Stimulated activated CD8-positive, alpha-beta memory T cell treated with anti-CD3 and anti-CD28 coated beads, Interleukin-15, amount 100 ng/mL, for 24 hours (primary cell): ENCODE measurements around the gene IZUMO1.
A peak's percentile ranks its signal among the peaks of the same experiment; 100 is the strongest.

Experiments
- DNase-seq: peaks from one replicate; pipeline ENCODE4 v3.0.0-alpha.2; 2020; ENCODE audit warnings: low read depth

Gene IZUMO1

DNA sequence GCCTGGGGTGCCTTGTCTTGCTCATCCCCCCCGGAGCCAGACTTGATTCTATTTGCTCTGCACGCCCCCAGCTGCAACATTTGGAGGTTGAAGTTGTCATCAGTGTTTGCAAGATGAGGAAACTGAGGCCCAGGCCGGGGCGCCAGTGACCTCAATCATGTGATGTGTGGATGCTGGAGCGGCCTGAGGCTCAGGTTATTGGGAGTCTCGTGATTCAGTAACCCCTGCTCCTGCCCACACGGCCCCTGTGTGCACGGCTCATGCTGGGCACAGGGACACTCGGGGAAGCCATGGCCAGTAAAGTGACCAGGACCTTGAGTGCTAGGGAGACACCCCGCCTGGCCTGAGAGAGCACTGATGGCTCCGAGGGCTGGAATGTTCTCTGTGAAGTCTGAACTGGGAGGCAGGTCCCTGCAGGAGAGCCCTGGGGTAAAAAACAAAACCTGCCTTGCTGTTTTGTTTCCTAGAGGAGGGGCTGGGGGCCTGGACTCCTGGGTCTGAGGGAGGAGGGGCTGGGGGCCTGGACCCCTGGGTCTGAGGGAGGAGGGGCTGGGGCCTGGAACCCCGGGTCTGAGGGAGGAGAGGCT is 10.5 kb upstream of the IZUMO1 start:
- DNase-seq = no peak

- DNase-seq = no peak
These were observed 10.0 kb upstream of the IZUMO1 start for GRCh38 chr19:48756686-48757085.

GRCh38 chr19:48756212-48756611 is 9.5 kb upstream of the IZUMO1 start:
- no peak for DNase-seq

DNA sequence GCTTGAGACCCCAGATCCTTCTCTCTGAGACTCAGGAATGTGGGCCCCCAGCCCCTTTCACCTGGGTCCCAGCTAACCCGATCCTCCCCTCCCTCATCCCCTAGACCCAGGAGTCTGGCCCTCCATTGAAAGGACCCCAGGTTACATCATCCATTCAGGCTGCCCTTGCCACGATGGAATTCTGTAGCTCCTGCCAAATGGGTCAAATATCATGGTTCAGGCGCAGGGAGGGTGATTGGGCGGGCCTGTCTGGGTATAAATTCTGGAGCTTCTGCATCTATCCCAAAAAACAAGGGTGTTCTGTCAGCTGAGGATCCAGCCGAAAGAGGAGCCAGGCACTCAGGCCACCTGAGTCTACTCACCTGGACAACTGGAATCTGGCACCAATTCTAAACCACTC is 9.1 kb upstream of the IZUMO1 start:
- no peak for DNase-seq

DNA sequence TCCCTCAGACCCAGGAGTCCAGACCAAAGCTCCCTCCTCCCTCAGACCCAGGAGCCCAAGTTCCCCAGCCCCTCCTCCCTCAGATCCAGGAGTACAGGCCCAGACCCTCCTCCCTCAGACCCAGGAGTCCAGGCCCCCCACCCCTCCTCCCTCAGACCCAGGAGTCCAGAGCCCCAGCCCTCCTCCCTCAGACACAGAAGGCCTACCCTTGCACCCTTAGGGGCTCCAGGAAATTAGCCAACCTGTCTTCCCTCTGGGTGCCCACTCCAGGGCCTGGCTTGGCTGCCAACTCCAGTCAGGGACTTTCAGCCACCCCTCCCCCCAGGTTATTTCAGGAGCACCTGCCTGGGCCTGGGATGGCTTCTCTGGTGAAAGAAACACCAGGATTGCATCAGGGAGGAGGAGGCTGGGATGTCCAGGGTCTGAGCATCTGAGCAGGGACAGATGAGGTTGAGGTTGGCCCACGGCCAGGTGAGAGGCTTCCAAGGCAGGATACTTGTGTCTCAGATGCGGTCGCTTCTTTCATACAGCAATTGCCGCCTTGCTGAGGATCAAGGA is 8.5 kb upstream of the IZUMO1 start, which contains the start of gene FGF21:
FGF21 (plus strand) TSS at position 441 of the 558 bp plus-strand sequence. CDS start 713 bp downstream, outside the sequence.
- no peak for DNase-seq

GRCh38 chr19:48752496-48753365 is 6.0 kb upstream of the IZUMO1 start, which contains the start of gene FUT1:
Gene FUT1, minus strand, starts transcription at chr19:48752641. Its CDS starts 1,360 bp downstream, at chr19:48751281.
- no peak for DNase-seq

- no peak for DNase-seq
These were observed 5.3 kb upstream of the IZUMO1 start for GRCh38 chr19:48751845-48752495.

- no peak for DNase-seq
These were observed 4.2 kb upstream of the IZUMO1 start for GRCh38 chr19:48750771-48751504.

- DNase-seq = no peak
These were observed 3.6 kb upstream of the IZUMO1 start for GRCh38 chr19:48750351-48750750.

DNA sequence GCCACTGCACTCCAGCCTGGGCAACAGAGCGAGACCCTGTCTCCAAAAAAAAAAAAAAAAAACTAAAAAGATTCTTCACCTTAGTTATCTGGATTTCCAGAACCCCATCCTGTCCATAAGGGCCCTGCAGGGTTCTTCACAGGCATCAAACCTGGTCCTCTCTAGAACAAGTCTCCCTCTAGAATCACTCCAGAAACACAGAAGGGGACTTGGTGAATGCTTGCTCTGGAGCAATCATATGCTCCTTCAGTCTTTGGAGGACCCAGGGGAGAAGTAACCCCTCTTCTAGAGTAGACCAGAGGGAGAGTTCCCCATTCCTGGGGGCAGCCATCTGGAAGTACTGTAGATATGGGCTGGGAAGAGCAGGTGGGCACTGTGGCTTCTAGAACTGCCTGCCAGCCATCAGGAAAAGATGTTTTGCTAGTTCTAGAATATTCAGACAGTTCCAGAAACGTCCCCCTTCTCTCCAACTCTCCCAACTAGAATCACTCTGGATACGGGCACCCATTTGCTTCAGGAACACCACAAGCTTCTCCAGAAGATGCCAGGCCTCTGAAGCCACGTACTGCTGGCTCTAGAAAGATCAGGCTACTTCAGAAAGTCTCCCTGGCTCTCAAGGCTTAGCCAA is 3.0 kb upstream of the IZUMO1 start:
- DNase-seq = no peak

DNA sequence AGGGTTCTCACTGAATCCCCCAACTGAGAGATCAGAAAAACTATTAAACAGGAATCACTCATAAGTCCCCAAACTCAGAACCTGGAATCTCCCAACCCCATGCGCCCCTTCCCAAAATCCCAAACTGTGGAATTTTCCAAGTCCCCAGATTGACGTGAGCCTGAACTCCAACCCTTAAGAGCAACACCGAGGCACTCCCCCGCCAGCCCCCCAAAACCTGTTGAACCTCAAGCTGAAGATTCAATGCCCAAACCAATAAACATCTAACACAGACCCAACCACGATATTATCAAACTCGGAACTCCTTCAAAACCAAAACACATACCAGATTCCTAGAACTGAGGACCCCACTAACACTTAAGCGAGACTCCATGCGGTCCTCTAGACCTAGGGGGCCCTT is 599 bp downstream of the IZUMO1 start:
- no peak for DNase-seq

- no peak for DNase-seq
These were observed 1.3 kb downstream of the IZUMO1 start for GRCh38 chr19:48745208-48745995.

DNA sequence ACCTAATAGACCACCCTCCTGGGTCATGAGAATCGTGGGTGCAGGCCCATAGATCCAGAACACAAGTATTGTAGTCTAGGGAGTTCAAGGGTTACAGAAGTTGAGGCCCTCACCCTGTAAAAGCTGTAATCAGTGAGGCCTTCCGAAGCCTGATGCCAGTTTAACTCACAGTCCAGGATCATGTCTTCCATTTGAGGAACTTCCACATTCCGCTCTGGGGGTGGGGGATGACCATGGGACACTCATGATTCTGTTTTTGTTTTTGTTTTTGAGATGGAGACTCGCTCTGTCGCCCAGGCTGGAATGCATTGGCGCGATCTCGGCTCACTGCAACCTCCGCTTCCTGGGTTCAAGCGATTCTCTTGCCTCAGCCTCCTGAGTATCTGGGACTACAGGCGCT is 4.6 kb downstream of the IZUMO1 start:
- no peak for DNase-seq

DNA sequence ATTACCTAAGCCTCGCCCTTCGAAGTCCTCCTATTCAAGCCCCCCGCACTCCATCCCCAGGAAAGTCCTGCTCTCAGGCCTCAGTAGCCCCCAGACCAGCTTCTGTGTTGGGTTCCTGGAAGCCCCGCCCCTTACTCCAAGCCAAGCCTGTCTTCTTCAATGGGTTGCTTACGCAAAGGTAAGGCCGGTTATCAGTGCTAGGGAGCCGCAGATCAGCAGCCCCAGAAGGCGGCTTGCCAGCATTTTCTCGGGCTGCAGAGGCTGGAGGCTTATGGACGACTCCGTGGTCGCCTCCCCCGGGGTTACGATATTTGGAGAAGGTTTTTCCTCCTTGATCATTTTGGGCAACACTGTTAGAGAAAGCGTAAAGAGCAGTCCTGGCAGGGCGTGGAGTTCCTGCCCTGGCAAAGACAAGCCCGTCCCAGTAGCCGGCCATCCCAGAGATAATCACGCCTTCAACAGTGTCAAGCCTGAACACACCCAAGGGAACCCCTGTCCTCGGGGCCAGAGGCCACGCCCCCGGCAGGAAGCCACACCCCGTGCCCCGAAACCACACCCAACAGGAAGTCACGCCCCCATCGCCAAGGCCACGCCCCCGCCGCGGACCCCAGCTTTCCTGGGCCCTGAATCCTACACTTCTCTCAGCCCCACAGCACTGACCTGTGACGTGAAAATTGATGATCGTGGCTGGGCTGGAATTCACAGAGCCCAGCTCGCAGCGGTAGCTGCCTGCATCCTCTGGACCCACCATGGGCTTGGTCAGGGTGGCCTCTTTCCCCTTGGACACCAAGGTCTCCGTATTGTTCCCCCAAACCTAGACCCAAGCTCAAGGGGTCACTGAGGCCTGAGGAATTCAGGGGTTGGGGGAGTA is 5.3 kb downstream of the IZUMO1 start:
- DNase-seq = no peak

DNA sequence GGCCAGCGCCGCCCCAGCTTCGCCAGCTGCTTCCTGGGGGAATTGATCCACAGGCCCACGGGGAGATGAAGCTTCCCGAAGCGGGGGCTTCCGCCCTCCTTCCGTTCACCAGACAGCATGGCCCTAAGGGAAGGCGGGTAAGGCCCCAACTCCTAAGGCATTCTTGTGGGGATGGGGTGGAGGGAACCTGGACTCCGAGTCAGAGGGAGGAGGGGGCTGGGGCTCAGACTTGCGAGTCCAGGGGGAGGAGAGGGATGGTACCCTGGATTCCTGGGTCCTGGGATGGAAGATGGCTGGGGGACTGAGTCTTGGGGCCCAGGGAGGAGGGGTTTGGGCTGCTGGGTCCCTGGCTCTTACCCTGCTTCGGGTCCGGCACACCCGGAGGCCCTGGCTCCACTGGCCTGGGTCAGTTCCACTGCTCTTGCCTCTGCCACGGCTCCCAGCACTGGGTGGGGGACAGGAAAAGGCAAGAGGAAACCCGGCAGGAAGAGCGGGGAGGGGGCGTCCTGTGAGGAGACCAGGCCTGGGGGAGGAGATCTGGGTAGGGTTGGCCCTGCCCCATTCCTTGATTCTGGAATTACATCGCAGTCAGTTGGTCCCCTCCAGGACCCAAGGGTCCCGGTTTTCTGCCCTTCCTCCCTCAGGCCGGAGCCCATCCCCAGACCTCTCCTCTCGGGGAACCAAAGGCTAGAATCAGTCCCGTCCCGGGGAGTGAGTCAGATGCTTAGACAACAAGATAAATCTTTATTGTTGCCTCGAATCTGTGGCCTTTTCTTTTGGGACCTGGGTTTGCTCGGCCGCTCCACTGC is 6.3 kb downstream of the IZUMO1 start, which contains the start of gene RASIP1:
RASIP1 (minus strand) TSS at position 447 of the 809 bp plus-strand sequence; CDS start at position 119, 328 bp downstream.
- DNase-seq = no peak

- DNase-seq = no peak
These were observed 7.1 kb downstream of the IZUMO1 start for GRCh38 chr19:48739404-48740163.

- DNase-seq = peak; percentile 85
These were observed 7.9 kb downstream of the IZUMO1 start for GRCh38 chr19:48738557-48739403.
